Mucosa of stomach (tissue), 1 donor: Measurements from ENCODE around the gene FAM90A26.
"Not testable (repeated sequence)": the region's sequence is repeated elsewhere in the genome, so short reads cannot be mapped to it uniquely, and the experiment has no call there.

Source experiments
- H3K27me3 ChIP-seq: one replicate; pipeline ENCODE4 v1.7.0; 2013; ENCODE audit warnings: mild to moderate bottlenecking, low read length; ENCODE audit not compliant: control insufficient read depth, insufficient read depth
- H3K36me3 ChIP-seq: one replicate; pipeline ENCODE4 v1.7.0; 2013; ENCODE audit warnings: low read length; ENCODE audit not compliant: control insufficient read depth, insufficient read depth
- H3K4me1 ChIP-seq: one replicate; pipeline ENCODE4 v1.7.0; 2013; ENCODE audit warnings: mild to moderate bottlenecking, low read length; ENCODE audit not compliant: control insufficient read depth, insufficient read depth
- H3K4me3 ChIP-seq: one replicate; pipeline ENCODE4 v1.7.0; 2013; ENCODE audit warnings: low read length
- H3K9ac ChIP-seq: one replicate; pipeline ENCODE4 v1.7.0; 2013; ENCODE audit warnings: mild to moderate bottlenecking, low read length, moderate library complexity
- H3K9me3 ChIP-seq: one replicate; pipeline ENCODE4 v1.7.0; 2013; ENCODE audit warnings: mild to moderate bottlenecking, low read length, moderate library complexity; ENCODE audit not compliant: control insufficient read depth
- donor health status: Pancreatic carcinoma.

FAM90A26 gene, protein sequence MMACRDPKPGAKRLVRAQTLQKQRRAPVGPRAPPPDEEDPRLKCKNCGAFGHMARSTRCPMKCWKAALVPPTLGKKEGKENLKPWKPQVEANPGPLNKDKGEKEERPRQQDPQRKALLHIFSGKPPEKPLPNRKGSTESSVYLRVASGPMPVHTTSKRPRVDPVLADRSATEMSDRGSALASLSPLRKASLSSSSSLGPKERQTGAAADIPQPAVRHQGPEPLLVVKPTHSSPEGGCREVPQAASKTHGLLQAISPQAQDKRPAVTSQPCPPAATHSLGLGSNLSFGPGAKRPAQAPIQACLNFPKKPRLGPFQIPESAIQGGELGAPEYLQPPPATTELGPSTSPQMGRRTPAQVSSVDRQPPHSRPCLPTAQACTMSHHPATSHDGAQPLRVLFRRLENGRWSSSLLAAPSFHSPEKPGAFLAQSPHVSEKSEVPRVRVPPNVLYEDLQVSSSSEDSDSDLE

DNA sequence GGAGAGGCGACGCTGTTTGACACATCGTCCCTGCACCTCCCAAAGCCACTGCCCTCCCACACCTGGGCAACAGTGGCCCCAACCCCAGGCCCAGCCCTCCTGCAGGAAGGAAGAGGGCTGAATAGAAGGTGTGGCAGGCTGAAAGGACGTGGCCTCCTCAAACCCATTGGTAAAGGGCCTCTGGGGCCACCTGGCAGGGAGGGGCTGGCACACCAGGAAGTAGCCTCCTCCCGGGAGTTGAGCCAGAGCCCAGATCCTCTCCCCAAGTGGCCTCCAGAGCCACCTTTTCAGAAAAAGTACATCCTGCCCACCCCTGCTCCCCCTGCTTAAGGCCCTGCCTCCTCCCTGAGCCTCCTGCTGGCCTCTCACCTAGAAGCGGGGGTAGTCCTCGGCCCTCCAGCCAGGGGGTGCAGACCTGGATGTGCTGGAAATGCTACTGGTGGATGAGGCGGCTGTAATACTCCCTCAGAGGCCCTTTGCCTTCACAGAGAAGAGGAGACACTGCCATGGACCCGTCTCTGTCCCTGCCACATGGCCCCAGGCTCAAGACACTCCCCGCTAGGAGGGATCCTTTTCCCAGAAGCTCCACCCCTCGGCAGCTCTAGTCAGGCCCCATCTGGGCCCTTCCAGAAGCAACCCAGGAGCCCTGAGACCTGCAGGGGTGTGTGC is at the start of gene FAM90A26:
FAM90A26 (plus strand) TSS at position 619 of the 669 bp plus-strand sequence. CDS start 2,764 bp downstream, outside the sequence.
- not testable (repeated sequence) for H3K4me1 ChIP-seq, H3K4me3 ChIP-seq, H3K27me3 ChIP-seq, H3K9me3 ChIP-seq, H3K36me3 ChIP-seq, H3K9ac ChIP-seq

DNA sequence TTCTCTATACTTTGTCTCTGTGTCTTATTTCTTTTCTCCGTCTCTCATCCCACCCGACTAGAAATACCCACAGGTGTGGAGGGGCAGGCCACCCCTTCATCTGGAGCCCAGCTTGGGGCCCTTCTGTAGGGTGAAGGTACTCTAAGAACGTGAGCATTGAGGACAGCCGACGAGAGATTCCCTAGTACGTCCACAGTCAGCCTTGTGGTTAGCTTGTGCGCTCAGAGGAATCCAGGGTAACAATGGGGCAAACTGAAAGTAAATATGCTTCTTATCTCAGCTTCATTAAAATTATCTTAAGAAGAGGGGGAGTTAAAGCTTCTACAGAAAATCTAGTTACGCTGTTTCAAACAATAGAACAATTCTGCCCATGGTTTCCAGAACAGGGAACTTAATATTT is 47.5 kb upstream of the FAM90A26 start:
- not testable (repeated sequence) for H3K4me3 ChIP-seq, H3K27me3 ChIP-seq, H3K36me3 ChIP-seq, H3K4me1 ChIP-seq, H3K9me3 ChIP-seq, H3K9ac ChIP-seq

DNA sequence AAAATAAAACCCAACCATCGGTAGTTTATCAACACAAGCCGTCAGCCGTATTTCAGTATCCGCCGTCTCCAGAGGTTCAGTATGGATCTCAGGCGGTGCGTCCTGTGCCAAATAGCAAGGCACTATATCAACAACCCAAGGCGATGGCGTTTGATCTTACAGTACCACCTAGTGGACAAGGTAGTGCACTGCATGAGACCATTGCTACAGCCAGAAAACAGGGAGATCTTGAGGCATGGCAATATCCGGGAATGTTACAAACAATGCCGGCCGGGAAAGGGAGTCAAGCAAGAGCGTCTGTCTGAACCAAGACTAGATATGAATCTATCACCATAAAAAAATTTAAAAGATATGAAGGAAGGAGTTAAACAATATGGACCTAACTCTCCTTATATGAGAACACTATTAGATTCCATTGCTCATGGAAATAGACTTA is 46.6 kb upstream of the FAM90A26 start:
- H3K27me3 ChIP-seq, H3K4me1 ChIP-seq, H3K9ac ChIP-seq, H3K36me3 ChIP-seq, H3K4me3 ChIP-seq, H3K9me3 ChIP-seq: not testable (repeated sequence)

DNA sequence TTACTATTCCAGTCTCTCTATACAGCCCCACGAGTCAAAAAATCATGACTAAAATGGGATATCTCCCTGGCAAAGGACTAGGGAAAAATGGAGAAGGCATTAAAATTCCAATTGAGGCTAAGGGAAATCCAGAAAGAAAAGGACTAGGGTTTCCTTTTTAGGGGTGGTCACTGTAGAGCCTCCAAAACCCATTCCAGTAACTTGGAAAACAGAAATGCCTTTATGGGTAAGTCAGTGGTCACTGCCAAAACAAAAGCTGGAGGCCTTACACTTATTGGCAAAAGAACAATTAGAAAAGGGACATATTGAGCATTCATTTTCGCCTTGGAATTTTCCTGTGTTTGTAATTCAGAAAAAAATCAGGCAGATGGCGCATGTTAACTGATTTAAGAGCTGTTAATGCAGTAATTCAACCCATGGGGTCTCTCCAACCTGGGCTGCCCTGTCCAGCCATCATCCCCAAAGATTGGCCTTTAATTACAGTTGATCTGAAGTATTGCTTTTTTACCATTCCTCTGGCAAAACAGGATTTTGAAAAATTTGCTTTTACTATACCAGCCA is 44.5 kb upstream of the FAM90A26 start:
- not testable (repeated sequence) for H3K36me3 ChIP-seq, H3K4me1 ChIP-seq, H3K9me3 ChIP-seq, H3K27me3 ChIP-seq, H3K4me3 ChIP-seq, H3K9ac ChIP-seq

DNA sequence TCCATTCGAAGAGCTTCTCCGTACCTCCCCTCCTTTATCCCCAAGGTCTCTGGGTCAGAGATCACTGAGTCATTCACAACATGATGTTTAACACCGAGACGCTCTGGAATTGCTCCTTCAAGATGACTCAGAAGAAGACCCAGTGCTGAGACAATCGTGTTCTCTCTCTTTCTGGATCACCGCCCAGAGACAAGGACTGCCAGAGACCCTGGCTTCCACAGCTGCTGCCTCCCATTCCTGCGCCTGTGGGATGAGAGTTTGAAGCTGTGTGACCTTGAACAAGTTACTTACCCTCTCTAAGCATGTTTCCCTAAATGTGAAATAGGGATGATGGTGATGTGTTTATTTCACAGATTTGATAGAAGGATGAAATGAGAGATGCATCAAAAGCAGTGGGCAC is 38.8 kb upstream of the FAM90A26 start:
- not testable (repeated sequence) for H3K4me3 ChIP-seq, H3K9me3 ChIP-seq, H3K9ac ChIP-seq, H3K4me1 ChIP-seq, H3K36me3 ChIP-seq, H3K27me3 ChIP-seq

DNA sequence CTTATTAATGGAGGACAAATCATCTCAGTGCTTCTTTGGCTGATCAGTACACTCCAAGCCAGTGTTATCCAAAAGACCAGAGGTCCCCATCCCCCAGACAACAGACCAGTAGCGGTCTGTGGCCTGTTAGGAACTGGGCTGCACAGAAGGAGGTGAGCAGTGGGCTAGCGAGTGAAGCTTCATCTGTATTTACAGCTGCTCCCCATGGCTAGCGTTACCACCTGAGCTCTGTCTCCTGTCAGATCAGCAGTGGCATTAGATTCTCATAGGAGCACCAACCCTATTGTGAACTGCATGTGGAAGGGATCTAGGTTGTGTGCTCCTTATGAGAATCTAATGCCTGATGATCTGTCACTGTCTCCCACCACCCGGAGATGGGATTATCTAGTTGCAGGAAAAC is 37.4 kb upstream of the FAM90A26 start:
- not testable (repeated sequence) for H3K4me3 ChIP-seq, H3K36me3 ChIP-seq, H3K9ac ChIP-seq, H3K27me3 ChIP-seq, H3K4me1 ChIP-seq, H3K9me3 ChIP-seq

DNA sequence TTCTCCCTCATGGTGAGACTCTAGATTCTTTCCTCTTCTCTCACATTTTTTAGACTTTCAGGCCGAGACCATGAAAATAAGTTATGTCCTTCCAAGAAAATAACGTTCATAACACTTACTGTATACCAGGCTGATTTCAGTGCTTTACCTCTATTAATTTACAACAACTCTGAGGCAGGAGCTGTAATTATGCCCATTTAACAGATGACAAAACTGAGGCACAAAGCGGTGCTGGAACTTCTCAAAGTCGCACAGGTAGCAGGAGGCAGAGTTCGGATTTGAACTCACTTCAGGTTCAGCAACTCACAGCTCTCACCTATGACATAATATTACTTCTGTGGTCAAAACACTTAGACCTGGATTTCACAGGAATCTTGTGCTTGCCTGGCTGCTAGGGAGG is 36.2 kb upstream of the FAM90A26 start:
- H3K4me3 ChIP-seq, H3K36me3 ChIP-seq, H3K9ac ChIP-seq, H3K4me1 ChIP-seq, H3K9me3 ChIP-seq, H3K27me3 ChIP-seq: not testable (repeated sequence)

DNA sequence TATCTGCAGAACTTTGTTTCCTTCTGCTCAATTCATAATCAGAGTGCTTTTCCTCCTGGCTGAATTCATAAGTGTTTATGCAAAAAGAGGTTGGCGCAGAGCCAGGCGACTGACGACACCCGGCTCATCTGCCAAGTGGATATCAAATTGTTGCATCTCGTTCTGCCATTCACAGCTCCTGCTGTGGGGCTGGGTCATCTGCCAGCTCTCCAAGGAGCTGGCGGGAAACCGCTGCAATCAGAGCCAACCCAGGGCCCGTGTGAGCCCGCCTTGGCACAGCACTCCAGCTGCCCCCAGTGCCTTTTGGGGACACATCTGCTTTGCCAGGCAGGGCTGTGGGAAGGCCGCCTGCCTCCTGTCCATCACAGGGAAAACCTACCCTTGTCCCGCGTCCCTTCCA is 35.7 kb upstream of the FAM90A26 start:
- H3K9me3 ChIP-seq, H3K27me3 ChIP-seq, H3K9ac ChIP-seq, H3K4me1 ChIP-seq, H3K36me3 ChIP-seq, H3K4me3 ChIP-seq: not testable (repeated sequence)

DNA sequence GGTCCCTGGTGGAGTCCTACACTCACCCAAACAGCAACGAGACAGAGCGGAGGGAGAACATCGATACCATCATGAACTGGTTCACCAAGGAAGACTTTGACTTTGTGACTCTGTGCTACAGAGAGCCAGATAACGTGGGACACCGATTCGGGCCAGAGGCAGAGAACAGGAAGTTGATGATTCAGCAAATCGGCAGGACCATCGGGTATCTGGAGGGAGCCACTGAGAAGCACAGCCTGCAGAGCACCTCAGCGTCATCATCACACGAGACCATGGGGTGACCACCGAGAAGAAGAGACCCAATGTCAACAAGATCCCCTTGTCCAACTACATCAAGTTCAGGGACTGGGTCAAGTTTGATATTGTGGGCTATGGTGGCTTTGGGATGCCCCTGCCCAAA is 29.2 kb upstream of the FAM90A26 start:
- H3K4me1 ChIP-seq, H3K9ac ChIP-seq, H3K9me3 ChIP-seq, H3K27me3 ChIP-seq, H3K4me3 ChIP-seq, H3K36me3 ChIP-seq: not testable (repeated sequence)

DNA sequence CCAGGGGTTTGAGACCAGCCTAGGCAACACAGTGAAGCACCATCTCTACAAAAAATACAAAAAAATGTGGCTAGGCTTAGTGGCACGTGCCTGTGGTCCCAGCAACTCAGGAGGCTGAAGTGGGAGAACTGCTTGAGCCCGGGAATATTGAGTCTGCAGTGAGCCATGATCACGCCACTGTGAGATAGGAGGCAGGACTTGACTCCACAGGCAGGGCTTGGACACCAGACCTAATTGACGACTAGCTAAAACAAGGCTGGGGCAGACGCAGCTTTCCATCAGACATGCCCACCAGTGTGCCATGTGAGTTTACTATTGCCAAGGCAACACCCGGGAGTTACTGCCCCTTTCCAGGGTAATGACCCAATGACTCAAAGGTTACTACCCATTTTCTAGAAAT is 27.4 kb upstream of the FAM90A26 start:
- H3K4me3 ChIP-seq, H3K36me3 ChIP-seq, H3K4me1 ChIP-seq, H3K9ac ChIP-seq, H3K27me3 ChIP-seq, H3K9me3 ChIP-seq: not testable (repeated sequence)

DNA sequence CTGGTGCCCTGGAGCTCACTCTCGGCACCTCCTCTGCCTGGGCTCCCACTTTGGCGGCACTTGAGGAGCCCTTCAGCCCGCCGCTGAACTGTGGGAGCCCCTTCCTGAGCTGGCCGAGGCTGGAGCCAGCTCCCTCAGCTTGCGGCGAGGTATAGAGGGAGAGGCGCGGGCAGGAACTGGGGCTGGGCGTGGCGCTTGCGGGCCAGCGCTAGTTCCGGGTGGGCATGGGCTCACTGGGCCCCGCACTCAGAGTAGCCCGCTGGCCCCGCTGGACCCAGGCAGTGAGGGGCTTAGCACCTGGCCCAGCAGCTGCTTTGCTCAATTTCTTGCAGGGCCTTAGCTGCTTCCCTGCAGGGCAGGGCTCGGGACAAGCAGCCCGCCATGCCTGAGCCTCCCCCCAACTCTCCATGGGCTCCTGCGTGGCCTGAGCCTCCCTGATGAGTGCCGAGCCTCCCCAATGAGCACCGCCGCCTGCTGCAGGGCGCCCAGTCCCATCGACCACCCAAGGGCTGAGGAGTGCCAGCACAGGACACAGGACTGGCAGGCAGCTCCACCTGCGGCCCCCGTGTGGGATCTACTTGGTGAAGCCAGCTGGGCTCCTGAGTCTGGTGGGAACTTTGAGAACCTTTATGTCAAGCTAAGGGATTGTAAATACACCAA is 26.7 kb upstream of the FAM90A26 start:
- no peaks in the 10 kb centered on the region for H3K4me1 ChIP-seq
- no peak overlapping the region for H3K9ac ChIP-seq
- H3K27me3 ChIP-seq: no peaks in the 10 kb centered on the region
- no peaks in the 10 kb centered on the region for H3K36me3 ChIP-seq
- no peaks in the 10 kb centered on the region for H3K9me3 ChIP-seq
- no peak overlapping the region for H3K4me3 ChIP-seq

DNA sequence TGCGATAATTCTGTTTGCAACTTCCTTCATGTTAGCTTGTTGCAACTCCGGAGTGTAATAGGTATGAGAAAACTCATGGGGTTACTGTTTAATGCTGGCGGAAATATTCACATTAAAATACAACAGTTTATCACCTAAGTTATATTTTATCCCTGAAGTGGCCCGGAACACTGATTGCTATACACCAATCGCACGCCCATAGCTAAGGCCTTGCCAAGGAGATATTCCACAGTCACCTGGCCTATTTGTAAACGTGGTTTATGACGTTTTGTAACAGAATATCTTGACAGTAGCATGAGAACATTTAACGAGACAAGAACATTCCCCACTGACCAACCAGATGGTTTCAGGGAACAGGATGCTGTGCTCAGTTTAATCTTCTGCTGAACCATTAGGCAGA is 23.2 kb upstream of the FAM90A26 start:
- Histone ChIP-seq H3K9ac (no peak overlapping the region), H3K36me3 (no peaks in the 10 kb centered on the region), H3K4me1 (peaks cover 4% of the 10 kb centered on the region), H3K4me3 (no peak overlapping the region), H3K27me3 (no peaks in the 10 kb centered on the region), H3K9me3 (no peaks in the 10 kb centered on the region)
